ENCODE results near the gene VANGL2. TPM values are rescaled to one million over a fixed set of nuclear protein-coding genes. Genes with fewer than 3 reads are reported as not detected.

The VANGL2 gene
- total and polyA plus RNA-seq, 4 donors, result 0.07 to 1.4 (median 0.12) TPM

- 93% methylated on average over 4 of the region's 4 CpGs for WGBS
- H3K9me3 ChIP-seq (ENCODE audit: control insufficient read depth in 4 of 4, low read length in 3 of 4), result no peaks in the 10 kb centered on the region
- no peak overlapping the region for H3K4me3 ChIP-seq (ENCODE audit: low read depth in 1 of 3, low read length in 3 of 3)
- H3K4me1 ChIP-seq (ENCODE audit: control insufficient read depth in 4 of 4, insufficient read depth in 4 of 4, low read length in 3 of 4), result no peaks in the 10 kb centered on the region
- TF ChIP-seq YY1 (IDR thresholded peaks at IDR 0.05) (no peak), RXRA (IDR thresholded peaks at IDR 0.05) (no peak), NR2F2 (IDR thresholded peaks at IDR 0.05) (no peak), TAF1 (conservative IDR thresholded peaks at IDR 0.05) (no peak), ZBTB33 (IDR thresholded peaks at IDR 0.05) (no peak), CTCF (IDR thresholded peaks at IDR 0.05; ENCODE audit: low read depth, low read length, missing input control) (no peak), MAX (IDR thresholded peaks at IDR 0.05) (no peak), GABPA (IDR thresholded peaks at IDR 0.05 in 1 of 2, conservative IDR thresholded peaks at IDR 0.05 in 1 of 2) (no peak), SP1 (IDR thresholded peaks at IDR 0.05) (no peak), RAD21 (IDR thresholded peaks at IDR 0.05) (no peak), ATF3 (IDR thresholded peaks at IDR 0.05) (no peak), HNF4G (IDR thresholded peaks at IDR 0.05) (no peak), FOXA1 (IDR thresholded peaks at IDR 0.05) (no peak), EGR1 (IDR thresholded peaks at IDR 0.05; ENCODE audit: low read depth in 2 of 2) (no peak), HNF4A (conservative IDR thresholded peaks at IDR 0.05) (no peak), FOXA2 (IDR thresholded peaks at IDR 0.05) (no peak), REST (IDR thresholded peaks at IDR 0.05) (no peak), JUND (IDR thresholded peaks at IDR 0.05) (no peak)
- peaks cover 16 to 66% (median 56%) of the 10 kb centered on the region in 4 donors for H3K36me3 ChIP-seq (ENCODE audit: control insufficient read depth in 4 of 4, insufficient read depth in 3 of 4, low read depth in 1 of 4, low read length in 3 of 4)
- H3K27me3 ChIP-seq (ENCODE audit: control insufficient read depth in 4 of 4, insufficient read depth in 4 of 4, low read length in 3 of 4), result no peaks in the 10 kb centered on the region
- no peak for DNase-seq (ENCODE audit: low spot score)
- no peak overlapping the region for H3K27ac ChIP-seq (ENCODE audit: low read depth in 1 of 2, low read length in 2 of 2)
- no peak overlapping the region for H3K9ac ChIP-seq (ENCODE audit: low read depth in 1 of 2, low read length in 2 of 2)
These were observed 42.3 kb upstream of the VANGL2 start for GRCh38 chr1:160358073-160358472.

Data from liver (tissue), 9 donors.